GM12873 (cell line): ENCODE data around the gene PDK2.

Source experiments
- CTCF ChIP-seq: IDR thresholded peaks from 2 replicates; pipeline ENCODE4 v1.5.1; 2012; ENCODE audit warnings: low read depth, mild to moderate bottlenecking, moderate library complexity, low read length, control low read depth; ENCODE audit not compliant: insufficient read depth; ENCODE audit errors: missing control alignments

The PDK2 gene

GRCh38 chr17:50081757-50082156 lies 13.4 kb upstream of the PDK2 start:
- TF ChIP-seq CTCF = no peak

GRCh38 chr17:50087246-50087911 lies 7.8 kb upstream of the PDK2 start:
- peak; percentile 100 for TF ChIP-seq CTCF

GRCh38 chr17:50087912-50088405 lies 7.2 kb upstream of the PDK2 start:
- no peak for TF ChIP-seq CTCF

- TF ChIP-seq CTCF = no peak
Observed at GRCh38 chr17:50088952-50089825, 6.0 kb upstream of the PDK2 start.

GRCh38 chr17:50090071-50090470 lies 5.1 kb upstream of the PDK2 start:
- no peak for TF ChIP-seq CTCF

- TF ChIP-seq CTCF = no peak
Observed at GRCh38 chr17:50090971-50091917, 3.9 kb upstream of the PDK2 start.
